A549 (cell line): ENCODE measurements around the gene UBE2E2. TPM values are rescaled to one million over a fixed set of nuclear protein-coding genes. Genes with fewer than 3 reads are reported as not detected.

Experiments used
- ATAC-seq, 2 experiments: fragments of 200-7000 bp in 1 of 2; fragments of >200 bp in 1 of 2; cut with Nextera tagmentation in 1 of 2; cut with Tn5 transposase in 1 of 2; 3 replicates each; pipeline versions ENCODE4 v1.8.0 to v1.9.1; 2018 to 2020; ENCODE audit warnings: mild to moderate bottlenecking in 1 of 2, moderate library complexity in 1 of 2
- CTCF ChIA-PET: fragments of 300-600 bp; sonication (Branson Sonifier 250); formaldehyde crosslinking; extraction: SDS; loops from one replicate; lab custom pipeline; 2021; ENCODE audit warnings: antibody characterized with exemption, inconsistent platforms; lab: Yijun Ruan, JAX
- POLR2A ChIA-PET: fragments of 350-600 bp; formaldehyde crosslinking; extraction: SDS; loops from one replicate; lab custom pipeline; 2021; ENCODE audit warnings: antibody characterized with exemption, inconsistent platforms; lab: Yijun Ruan, JAX
- DNase-seq, 2 experiments: peaks; one replicate each; pipeline versions ENCODE4 v3.0.0 to v3.0.0-alpha.2; 2011 to 2016; ENCODE audit warnings: low read depth in 1 of 2, low spot score in 1 of 2
- FAIRE-seq: peaks from 2 replicates; lab custom pipeline; 2011; peaks lifted over from hg19 to GRCh38; lab: Jason Lieb, UNC
- H3K27ac ChIP-seq, 2 experiments: fragments of >200 bp; sonication (Bioruptor Twin); formaldehyde crosslinking; 3 replicates each; pipeline ENCODE4 v1.5.1; 2016 to 2017
- H3K4me1 ChIP-seq: fragments of >200 bp; sonication (Bioruptor Twin); formaldehyde crosslinking; 3 replicates; pipeline ENCODE4 v1.6.1; 2016
- H3K4me2 ChIP-seq: fragments of >200 bp; sonication (Bioruptor Twin); formaldehyde crosslinking; 3 replicates; pipeline ENCODE4 v1.6.1; 2016
- H3K4me3 ChIP-seq: fragments of >200 bp; sonication (Bioruptor Twin); formaldehyde crosslinking; 3 replicates; pipeline ENCODE4 v1.5.1; 2016
- H3K9me3 ChIP-seq: fragments of >200 bp; sonication (Bioruptor Twin); formaldehyde crosslinking; 3 replicates; pipeline ENCODE4 v1.6.1; 2016
- ATOH8 ChIP-seq: fragments of 250-450 bp; sonication (Bioruptor Pico); IDR thresholded peaks from 2 replicates; pipeline ENCODE4 v1.5.0; 2020; ENCODE audit warnings: low read depth, mild to moderate bottlenecking, moderate library complexity
- BCL3 ChIP-seq: fragments of >200 bp; sonication (Bioruptor Twin); formaldehyde crosslinking; IDR thresholded peaks from 3 replicates; pipeline ENCODE4 v1.6.1; 2016
- BHLHE40 ChIP-seq: IDR thresholded peaks from 2 replicates; pipeline ENCODE4 v1.6.1; 2012; ENCODE audit warnings: low read depth, low read length, inconsistent platforms
- CHD2 ChIP-seq: fragments of 150-350 bp; IDR thresholded peaks from 2 replicates; pipeline ENCODE4 v1.6.1; 2014; ENCODE audit warnings: low read length; ENCODE audit not compliant: partially characterized antibody
- CHD4 ChIP-seq: fragments of 200-600 bp; sonication (generic); IDR thresholded peaks from 2 replicates; pipeline ENCODE4 v1.6.1; 2016; ENCODE audit warnings: antibody characterized with exemption, mild to moderate bottlenecking, borderline replicate concordance
- EHF ChIP-seq: fragments of 250-450 bp; sonication (Bioruptor Pico); IDR thresholded peaks from 2 replicates; pipeline ENCODE4 v1.5.0; 2020; ENCODE audit warnings: mild to moderate bottlenecking
- EHMT2 ChIP-seq: fragments of 200-600 bp; sonication (generic); IDR thresholded peaks from 2 replicates; pipeline ENCODE4 v1.6.1; 2016; ENCODE audit warnings: antibody characterized with exemption, low read depth, mild to moderate bottlenecking, moderate library complexity
- FOSB ChIP-seq: fragments of 250-450 bp; sonication (Bioruptor Pico); IDR thresholded peaks from 2 replicates; pipeline ENCODE4 v1.5.0; 2020; ENCODE audit warnings: mild to moderate bottlenecking, moderate library complexity
- FOXS1 ChIP-seq: fragments of 250-450 bp; sonication (Bioruptor Pico); IDR thresholded peaks from 2 replicates; pipeline ENCODE4 v1.5.0; 2020; ENCODE audit warnings: mild to moderate bottlenecking, moderate library complexity
- HEYL ChIP-seq: fragments of 250-450 bp; sonication (Bioruptor Pico); IDR thresholded peaks from 2 replicates; pipeline ENCODE4 v1.8.0; 2021; ENCODE audit warnings: mild to moderate bottlenecking, moderate library complexity
- HOXA7 ChIP-seq: fragments of 250-450 bp; sonication (Bioruptor Pico); IDR thresholded peaks from 2 replicates; pipeline ENCODE4 v1.5.0; 2020; ENCODE audit warnings: mild to moderate bottlenecking, moderate library complexity
- KDM1A ChIP-seq: fragments of 200-600 bp; sonication (generic); IDR thresholded peaks from 2 replicates; pipeline ENCODE4 v1.6.1; 2016; ENCODE audit warnings: low read depth, mild to moderate bottlenecking
- KDM5A ChIP-seq: fragments of 200-600 bp; sonication (generic); IDR thresholded peaks from 2 replicates; pipeline ENCODE4 v1.6.1; 2016; ENCODE audit warnings: antibody characterized with exemption, mild to moderate bottlenecking
- MAFK ChIP-seq: fragments of 450-650 bp; IDR thresholded peaks from 2 replicates; pipeline ENCODE4 v1.6.1; 2014; ENCODE audit not compliant: partially characterized antibody
- MYC ChIP-seq: IDR thresholded peaks from 2 replicates; pipeline ENCODE4 v1.6.1; 2012; ENCODE audit warnings: mild to moderate bottlenecking, inconsistent platforms, low read length, improper control_type of control experiment, borderline replicate concordance
- NPAS2 ChIP-seq: fragments of 250-450 bp; sonication (Bioruptor Pico); IDR thresholded peaks from 2 replicates; pipeline ENCODE4 v1.8.0; 2022; ENCODE audit warnings: mild to moderate bottlenecking, moderate library complexity, borderline replicate concordance
- NR3C1 ChIP-seq: fragments of >200 bp; sonication (Bioruptor Twin); formaldehyde crosslinking; IDR thresholded peaks from 3 replicates; pipeline ENCODE4 v1.6.1; 2017
- PBX3 ChIP-seq: IDR thresholded peaks from 2 replicates; pipeline ENCODE4 v1.6.1; 2012
- POLR2A ChIP-seq: IDR thresholded peaks from 2 replicates; pipeline ENCODE4 v1.6.1; 2012; ENCODE audit warnings: mild to moderate bottlenecking, low read length
- RCOR1 ChIP-seq: fragments of 150-350 bp; IDR thresholded peaks from 2 replicates; pipeline ENCODE4 v1.6.1; 2014; ENCODE audit warnings: antibody characterized with exemption, low read length, low read depth
- RFX5 ChIP-seq: fragments of 450-650 bp; IDR thresholded peaks from 2 replicates; pipeline ENCODE4 v1.7.1; 2014; ENCODE audit warnings: antibody characterized with exemption, mild to moderate bottlenecking, moderate library complexity
- RNF2 ChIP-seq: fragments of 200-600 bp; sonication (generic); IDR thresholded peaks from 2 replicates; pipeline ENCODE4 v1.6.1; 2016; ENCODE audit warnings: low read depth, mild to moderate bottlenecking, antibody characterized with exemption, moderate library complexity, borderline replicate concordance
- SREBF2 ChIP-seq: fragments of 450-650 bp; IDR thresholded peaks from 2 replicates; pipeline ENCODE4 v1.6.1; 2014; ENCODE audit warnings: mild to moderate bottlenecking, moderate library complexity
- TP53 ChIP-seq: fragments of 250-450 bp; sonication (Bioruptor Pico); IDR thresholded peaks from 2 replicates; pipeline ENCODE4 v1.5.0; 2021; ENCODE audit warnings: mild to moderate bottlenecking, moderate library complexity
- USF2 ChIP-seq: fragments of 450-650 bp; IDR thresholded peaks from 2 replicates; pipeline ENCODE4 v1.6.1; 2014; ENCODE audit warnings: antibody characterized with exemption
- ZC3H11A ChIP-seq: fragments of 450-650 bp; IDR thresholded peaks from 2 replicates; pipeline ENCODE4 v1.6.1; 2014; ENCODE audit warnings: antibody characterized with exemption, mild to moderate bottlenecking
- ZFP36 ChIP-seq: fragments of 450-650 bp; IDR thresholded peaks from 2 replicates; pipeline ENCODE4 v1.6.1; 2014; ENCODE audit warnings: borderline replicate concordance; ENCODE audit not compliant: partially characterized antibody
- ZNF302 ChIP-seq: fragments of 250-450 bp; sonication (Bioruptor Pico); IDR thresholded peaks from 2 replicates; pipeline ENCODE4 v1.9.0; 2021; ENCODE audit warnings: inconsistent platforms, mild to moderate bottlenecking, moderate library complexity
- ZSCAN20 ChIP-seq: fragments of 250-450 bp; sonication (Bioruptor Pico); IDR thresholded peaks from 2 replicates; pipeline ENCODE4 v1.8.0; 2022; ENCODE audit warnings: mild to moderate bottlenecking, moderate library complexity
- WGBS: methylation state at CpG from one replicate; pipeline ENCODE4 v1.1.6; 2017; ENCODE audit errors: missing lambda C conversion rate; 5-methylcytosine and 5-hydroxymethylcytosine counted together
- polyA plus RNA-seq, 4 experiments: library from polyadenylated mRNA; depleted of rRNA in 3 of 4; stranded (reverse); fragments of >200 nt; fragmentation: RNase III in 1 of 4; extraction: RNeasy Plus Mini Kit Qiagen cat#74134 plus additional on column Dnase treatment in 1 of 4; gene quantifications; 2 replicates in 3 of 4; 3 replicates in 1 of 4; pipeline ENCODE4 v1.2.3, GENCODE V29; 2011 to 2017

Gene UBE2E2
- polyA plus RNA-seq, 2 of the 4 experiments (the other 2 are of a cell fraction) = 28.3 to 56.1 TPM

- ChIA-PET POLR2A (interaction anchor here (0.6 kb wide), 1 partner anchor 578 kb away, joined by 4 read pairs; no protein-coding TSS in a partner anchor), CTCF (no interaction called here)
- WGBS = 73% methylated on average over 5 of the region's 5 CpGs
- ATAC-seq (no peak), DNase-seq (no peak), FAIRE-seq (no peak)
- H3K4me3 ChIP-seq = no peak overlapping the region
- H3K27ac ChIP-seq = no peak overlapping the region
- H3K4me2 ChIP-seq = no peak overlapping the region
- TF ChIP-seq FOSB (CRISPR knock-in tag) (no peak), POLR2A (no peak), SREBF2 (no peak), PBX3 (no peak), RFX5 (no peak), ZNF302 (no peak), BHLHE40 (no peak), USF2 (no peak), ZC3H11A (no peak), EHF (CRISPR knock-in tag) (no peak), KDM1A (no peak), FOXS1 (CRISPR knock-in tag) (no peak), ATOH8 (CRISPR knock-in tag) (no peak), HEYL (CRISPR knock-in tag) (no peak), BCL3 (no peak), HOXA7 (CRISPR knock-in tag) (no peak), RNF2 (no peak), ZSCAN20 (CRISPR knock-in tag) (no peak), TP53 (CRISPR knock-in tag) (no peak), KDM5A (no peak)
- H3K9me3 ChIP-seq = no peaks in the 10 kb centered on the region
- peaks cover 13% of the 10 kb centered on the region; the same call in 2 of the 3 replicates for H3K4me1 ChIP-seq
Measured at GRCh38 chr3:23565041-23565775, 362.1 kb downstream of the UBE2E2 start.

- ChIA-PET CTCF (no interaction called here), POLR2A (no interaction called here)
- Histone ChIP-seq H3K4me2 (no peak overlapping the region), H3K27ac (no peak overlapping the region), H3K4me3 (no peak overlapping the region), H3K4me1 (peaks cover 17% of the 10 kb centered on the region; the same call in 2 of the 3 replicates), H3K9me3 (no peaks in the 10 kb centered on the region)
- TF ChIP-seq ZC3H11A (no peak), FOXS1 (CRISPR knock-in tag) (no peak), MAFK (no peak), MYC (no peak), FOSB (CRISPR knock-in tag) (no peak), CHD4 (no peak), CHD2 (no peak), RFX5 (no peak), NR3C1 (no peak), NPAS2 (no peak), EHF (CRISPR knock-in tag) (no peak), EHMT2 (no peak), ZFP36 (no peak), KDM1A (no peak), POLR2A (no peak), RCOR1 (no peak)
- FAIRE-seq = no peak
- 69% methylated on average over 2 of the region's 2 CpGs for WGBS
- no peak for DNase-seq
- ATAC-seq = no peak
Measured at GRCh38 chr3:23566499-23566898, 363.4 kb downstream of the UBE2E2 start.
